Activated B cell treated with CpG ODN at 0.5 μM for 24 hours (primary cell): Measurements from ENCODE around the gene NOTCH3. TPM values are rescaled to one million over a fixed set of nuclear protein-coding genes. Genes with fewer than 3 reads are reported as not detected.

Experiments
- ATAC-seq: fragments of 200-7000 bp; cut with Tn5 transposase; one replicate; pipeline ENCODE4 v1.10.0; 2021; ENCODE audit warnings: low read depth, mild to moderate bottlenecking, moderate library complexity
- CTCF ChIA-PET: fragments of 350-600 bp; sonication (Branson Sonifier 250); formaldehyde crosslinking; loops from one replicate; lab custom pipeline; 2021; ENCODE audit warnings: antibody characterized with exemption; lab: Charles Lee
- POLR2A ChIA-PET: fragments of 350-600 bp; sonication (Branson Sonifier 250); formaldehyde crosslinking; loops from one replicate; lab custom pipeline; 2021; ENCODE audit warnings: antibody characterized with exemption; lab: Charles Lee
- DNase-seq: peaks from one replicate; pipeline ENCODE4 v3.0.0; 2022
- H3K27ac Mint-ChIP-seq: one replicate; pipeline ENCODE4 v1.8.0; 2020; ENCODE audit warnings: mixed read lengths
- H3K27me3 Mint-ChIP-seq: one replicate; pipeline ENCODE4 v1.8.0; 2021; ENCODE audit warnings: mixed read lengths
- H3K36me3 Mint-ChIP-seq: one replicate; pipeline ENCODE4 v1.8.0; 2021; ENCODE audit warnings: low read depth, mixed read lengths
- H3K4me1 Mint-ChIP-seq: one replicate; pipeline ENCODE4 v1.8.0; 2021; ENCODE audit warnings: mixed read lengths
- H3K4me3 Mint-ChIP-seq: one replicate; pipeline ENCODE4 v1.8.0; 2020; ENCODE audit warnings: mild to moderate bottlenecking, mixed read lengths
- H3K9me3 Mint-ChIP-seq: one replicate; pipeline ENCODE4 v1.8.0; 2020; ENCODE audit warnings: mixed read lengths
- CTCF ChIP-seq: fragments of 200-600 bp; IDR thresholded peaks from one replicate; pipeline ENCODE4 v1.8.0; 2022; ENCODE audit warnings: antibody characterized with exemption, mild to moderate bottlenecking
- intact Hi-C: fragments of 100-400 bp; cut with micrococcal nuclease; formaldehyde crosslinking; loops from one replicate; pipeline ENCODE4 v1.15.1; 2024
- total RNA-seq: library from RNA; stranded (reverse); gene quantifications from 2 replicates; pipeline ENCODE4 v1.2.3, GENCODE V29; 2022

Gene NOTCH3
- total RNA-seq, 1 donor from 2014 or later = not detected

- ChIA-PET POLR2A (no interaction called here), CTCF (no interaction called here)
- Mint-ChIP-seq H3K36me3 (peaks cover 11% of the 10 kb centered on the region), H3K4me3 (no peak overlapping the region), H3K9me3 (no peaks in the 10 kb centered on the region), H3K4me1 (peaks cover 26% of the 10 kb centered on the region), H3K27me3 (peaks cover 8% of the 10 kb centered on the region), H3K27ac (no peak overlapping the region)
- DNase-seq (no peak), ATAC-seq (no peak)
- intact Hi-C loops = loop anchor here (5.0 to 10.0 kb wide), 2 partner anchors 34 to 56 kb away; no protein-coding TSS in a partner anchor
- TF ChIP-seq CTCF = no peak
Measured at GRCh38 chr19:15231271-15231670, 30.5 kb upstream of the NOTCH3 start.

- no peak for ATAC-seq
- no peak for TF ChIP-seq CTCF
- intact Hi-C loops = no loop called here
- Mint-ChIP-seq H3K4me3 (no peak overlapping the region), H3K27me3 (peaks cover 15% of the 10 kb centered on the region), H3K27ac (no peak overlapping the region), H3K36me3 (no peaks in the 10 kb centered on the region), H3K4me1 (peaks cover 21% of the 10 kb centered on the region), H3K9me3 (no peaks in the 10 kb centered on the region)
- CTCF ChIA-PET = no interaction called here
- POLR2A ChIA-PET = no interaction called here
- DNase-seq = no peak
Measured at GRCh38 chr19:15227261-15227660, 26.5 kb upstream of the NOTCH3 start.

GRCh38 chr19:15225760-15226159 is 25.0 kb upstream of the NOTCH3 start:
- ATAC-seq (no peak), DNase-seq (no peak)
- H3K36me3 Mint-ChIP-seq = no peaks in the 10 kb centered on the region
- H3K27me3 Mint-ChIP-seq = peaks cover 10% of the 10 kb centered on the region
- intact Hi-C loops = no loop called here
- peaks cover 16% of the 10 kb centered on the region for H3K4me1 Mint-ChIP-seq
- TF ChIP-seq CTCF = no peak
- H3K27ac Mint-ChIP-seq = no peak overlapping the region
- ChIA-PET POLR2A (interaction anchor here (0.6 to 1.1 kb wide), 2 partner anchors 193 to 239 kb away, joined by 3 to 5 read pairs; partner anchors contain the start of genes AKAP8L and RASAL3), CTCF (no interaction called here)
- no peak overlapping the region for H3K4me3 Mint-ChIP-seq
- H3K9me3 Mint-ChIP-seq = no peaks in the 10 kb centered on the region

- CTCF ChIA-PET = no interaction called here
- peak overlapping the region; percentile 89 for H3K4me3 Mint-ChIP-seq
- H3K4me1 Mint-ChIP-seq = peaks cover 16% of the 10 kb centered on the region
- intact Hi-C loops = loop anchor here (1.0 kb wide), 2 partner anchors 9 to 99 kb away; a partner anchor contains a TSS
- DNase-seq (no peak), ATAC-seq (no peak)
- H3K27ac Mint-ChIP-seq = no peak overlapping the region
- H3K27me3 Mint-ChIP-seq = peaks cover 9% of the 10 kb centered on the region
- POLR2A ChIA-PET = interaction anchor here (0.6 to 0.9 kb wide), 2 partner anchors 9 to 195 kb away, joined by 4 to 5 read pairs; partner anchors contain the start of gene AKAP8L
- no peak for TF ChIP-seq CTCF
- no peaks in the 10 kb centered on the region for H3K9me3 Mint-ChIP-seq
- H3K36me3 Mint-ChIP-seq = no peaks in the 10 kb centered on the region
Measured at GRCh38 chr19:15223649-15224361, 23.0 kb upstream of the NOTCH3 start.
